ENCODE results near the gene CGREF1.
A peak's percentile ranks its signal among the peaks of the same experiment; 100 is the strongest.

CGREF1 gene

GRCh38 chr2:27074738-27075565 lies 44.0 kb downstream of the CGREF1 start:
- DNase-seq (ENCODE audit: low spot score) (no peak), FAIRE-seq (no peak)

- DNase-seq (ENCODE audit: low spot score) (no peak), FAIRE-seq (no peak)
Measured at GRCh38 chr2:27073782-27074181, 45.1 kb downstream of the CGREF1 start.

- DNase-seq (ENCODE audit: low spot score): no peak
- FAIRE-seq: no peak
Measured at GRCh38 chr2:27072920-27073319, 46.0 kb downstream of the CGREF1 start.

- FAIRE-seq (no peak), DNase-seq (ENCODE audit: low spot score) (peak; percentile 39)
Measured at GRCh38 chr2:27071990-27072830, 46.7 kb downstream of the CGREF1 start.

- DNase-seq (ENCODE audit: low spot score) (peak; percentile 99), FAIRE-seq (peak; percentile 86)
Measured at GRCh38 chr2:27071277-27071989, 47.5 kb downstream of the CGREF1 start, which contains the start of gene OST4. Gene OST4 (minus strand): TSS chr2:27071654.

GRCh38 chr2:27070653-27071276 lies 48.2 kb downstream of the CGREF1 start:
- FAIRE-seq (no peak), DNase-seq (ENCODE audit: low spot score) (no peak)

- FAIRE-seq (no peak), DNase-seq (ENCODE audit: low spot score) (no peak)
Measured at GRCh38 chr2:27069961-27070618, 48.8 kb downstream of the CGREF1 start.

GRCh38 chr2:27069436-27069835 lies 49.5 kb downstream of the CGREF1 start:
- FAIRE-seq: no peak

GRCh38 chr2:27067385-27067784 lies 51.5 kb downstream of the CGREF1 start:
- FAIRE-seq (no peak), DNase-seq (ENCODE audit: low spot score) (no peak)

More at GRCh38 chr2:27069436-27069835, 49.5 kb downstream of the CGREF1 start:
- DNase-seq (ENCODE audit: low spot score): no peak

- FAIRE-seq (no peak), DNase-seq (ENCODE audit: low spot score) (no peak)
Measured at GRCh38 chr2:27065128-27065527, 53.8 kb downstream of the CGREF1 start.

GRCh38 chr2:27060323-27060722 lies 58.6 kb downstream of the CGREF1 start:
- DNase-seq (ENCODE audit: low spot score) (no peak), FAIRE-seq (no peak)

GRCh38 chr2:27059141-27059820 lies 59.6 kb downstream of the CGREF1 start:
- no peak for DNase-seq (ENCODE audit: low spot score)
- no peak for FAIRE-seq

GRCh38 chr2:27058210-27058609 lies 60.7 kb downstream of the CGREF1 start:
- DNase-seq (ENCODE audit: low spot score) (no peak), FAIRE-seq (peak; percentile 92)

GRCh38 chr2:27057184-27057583 lies 61.7 kb downstream of the CGREF1 start:
- FAIRE-seq: no peak
- DNase-seq (ENCODE audit: low spot score): no peak

- FAIRE-seq (no peak), DNase-seq (ENCODE audit: low spot score) (no peak)
Measured at GRCh38 chr2:27054721-27055120, 64.2 kb downstream of the CGREF1 start.

GRCh38 chr2:27053776-27054175 lies 65.2 kb downstream of the CGREF1 start:
- FAIRE-seq: no peak
- no peak for DNase-seq (ENCODE audit: low spot score)

GRCh38 chr2:27053321-27053720 lies 65.6 kb downstream of the CGREF1 start:
- FAIRE-seq (no peak), DNase-seq (ENCODE audit: low spot score) (no peak)

GRCh38 chr2:27051902-27052645 lies 66.9 kb downstream of the CGREF1 start:
- DNase-seq (ENCODE audit: low spot score) (no peak), FAIRE-seq (no peak)

Measured in urothelium cell line (cell line).